ENCODE results near the gene SLC39A9.

The SLC39A9 gene

DNA sequence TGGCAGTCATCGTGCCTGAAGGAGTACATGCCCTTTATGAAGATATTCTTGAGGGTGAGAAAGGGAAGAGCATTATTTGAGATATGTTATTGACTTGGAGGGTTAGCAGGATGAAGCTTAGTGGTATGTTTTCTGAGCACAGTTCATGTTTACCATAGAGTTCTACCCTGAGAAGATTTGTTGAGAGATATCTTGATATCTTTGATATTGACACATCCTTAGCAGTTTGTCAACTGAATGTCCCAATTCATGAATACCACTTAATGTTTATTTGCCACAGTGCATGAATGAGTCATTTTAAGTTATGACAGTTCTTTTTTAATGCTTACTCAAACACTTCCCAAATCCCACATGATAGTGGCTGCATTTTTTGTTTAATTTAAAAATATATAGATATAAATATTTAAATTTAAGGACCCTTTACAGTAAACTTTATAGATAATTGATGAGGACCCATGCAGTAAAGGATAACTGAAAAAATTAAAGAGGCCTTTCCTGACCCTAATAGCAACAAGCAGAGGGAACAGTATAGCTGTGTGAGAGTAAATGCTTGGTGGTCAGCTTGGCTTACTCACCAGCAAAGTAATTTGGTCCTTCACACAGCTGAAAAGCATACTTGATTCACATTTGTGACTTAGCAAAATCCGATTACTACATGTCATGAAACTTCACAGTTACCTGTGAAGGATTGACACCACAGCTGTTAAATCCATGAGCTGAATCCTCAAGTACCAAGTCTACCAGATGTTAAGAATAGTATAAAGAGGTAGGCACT lies 25.8 kb downstream of the SLC39A9 start:
- no peak for DNase-seq (ENCODE audit: low read depth in 2 of 2)

DNA sequence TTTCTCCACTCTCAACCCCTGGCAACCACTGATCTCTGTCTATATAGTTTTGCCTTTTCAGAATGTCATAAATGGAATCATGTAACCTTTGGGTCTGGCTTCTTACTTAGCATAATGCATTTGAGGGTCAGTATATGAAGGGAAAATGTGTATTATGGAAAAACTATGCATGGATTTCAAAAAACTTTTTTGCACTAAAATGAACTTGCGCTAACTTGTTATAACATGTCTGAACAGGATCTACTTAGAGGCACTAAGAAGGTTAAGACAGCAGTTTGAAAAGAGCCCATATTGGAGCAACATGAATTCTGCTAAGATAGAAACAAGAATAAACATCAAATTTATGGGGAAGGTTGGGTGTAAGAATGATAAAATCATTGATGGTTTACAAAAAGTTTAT lies 29.1 kb downstream of the SLC39A9 start:
- DNase-seq (ENCODE audit: low read depth in 2 of 2), result no peak

DNA sequence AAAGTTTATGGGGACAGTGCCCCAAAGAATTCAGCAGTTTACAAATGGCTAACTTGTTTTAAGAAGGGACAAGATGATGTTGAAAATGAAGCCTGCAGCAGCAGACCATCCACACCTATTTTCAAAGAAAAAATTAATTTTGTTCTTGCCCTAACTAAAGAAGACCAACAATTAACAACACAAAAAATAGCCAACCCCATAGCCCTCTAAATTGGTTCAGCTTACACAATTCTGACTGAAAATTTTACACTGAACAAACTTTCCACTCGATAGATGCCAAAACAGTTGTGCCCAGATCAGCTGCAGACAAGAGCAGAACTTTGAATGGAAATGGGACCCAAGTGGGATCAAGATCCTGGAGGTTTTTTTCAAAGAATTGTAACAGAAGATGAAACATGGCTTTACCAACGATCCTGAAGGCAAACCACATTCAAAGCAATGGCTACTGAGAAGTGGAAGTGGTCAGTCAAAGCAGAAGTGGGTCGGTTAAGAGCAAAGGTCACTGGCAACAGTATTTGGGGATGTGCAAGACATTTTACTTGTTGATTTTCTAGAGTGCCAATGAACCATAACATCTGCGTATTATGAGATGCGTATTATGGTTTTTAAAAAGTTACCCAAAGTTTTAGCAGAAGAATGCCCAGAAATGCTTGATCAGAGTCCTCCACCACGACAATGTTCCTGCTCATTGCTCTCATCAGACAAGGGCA lies 30.0 kb downstream of the SLC39A9 start:
- no peak for DNase-seq (ENCODE audit: low read depth in 2 of 2)

DNA sequence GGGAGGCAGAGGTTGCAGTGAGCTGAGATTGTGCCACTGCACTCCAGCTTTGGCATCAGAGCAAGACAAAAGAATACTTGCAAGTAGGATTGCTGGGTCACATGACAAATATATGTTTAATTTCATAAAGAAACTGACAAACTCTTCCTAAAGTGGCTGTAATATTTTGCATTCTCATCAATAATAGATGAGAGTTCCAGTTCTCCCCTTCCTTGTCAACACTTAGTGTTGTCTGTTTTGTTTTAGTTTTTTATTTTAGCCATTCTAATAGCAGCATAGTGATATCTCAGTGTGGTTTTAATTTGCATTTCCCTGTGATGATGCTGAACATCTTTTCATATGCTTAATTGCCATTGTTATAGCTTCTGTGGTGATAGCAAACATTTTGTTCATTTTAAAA lies 31.2 kb downstream of the SLC39A9 start:
- DNase-seq (ENCODE audit: low read depth in 2 of 2), result no peak

DNA sequence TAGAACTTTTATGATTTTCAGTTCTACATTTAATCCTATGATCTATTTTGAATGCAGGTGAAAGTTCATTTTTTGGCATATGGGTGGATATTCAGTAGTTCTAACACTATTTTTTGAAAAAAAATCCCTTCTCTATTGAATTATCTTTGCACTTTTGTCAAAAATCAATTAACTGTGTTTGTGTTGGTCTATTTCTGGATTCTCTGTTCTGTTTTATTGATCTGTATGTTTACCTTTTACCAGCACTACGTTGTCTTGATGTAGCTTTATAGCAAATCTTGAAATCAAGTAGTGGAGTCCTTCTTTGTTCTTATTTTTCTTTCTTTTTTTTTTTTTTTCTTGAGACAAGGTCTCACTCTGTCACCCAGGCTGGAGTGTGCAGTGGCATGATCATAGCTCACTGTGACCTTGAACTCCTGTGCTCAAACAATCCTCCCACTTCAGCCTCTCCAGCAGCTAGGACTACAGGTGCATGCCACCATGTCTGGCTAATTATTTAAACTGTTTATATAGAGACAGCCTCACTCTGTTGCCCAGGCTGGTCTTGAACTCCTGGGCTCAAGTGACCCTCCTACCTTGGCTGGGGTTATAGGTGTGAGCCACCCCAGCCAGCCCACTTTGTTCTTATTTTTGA lies 31.9 kb downstream of the SLC39A9 start:
- no peak for DNase-seq (ENCODE audit: low read depth in 2 of 2)

DNA sequence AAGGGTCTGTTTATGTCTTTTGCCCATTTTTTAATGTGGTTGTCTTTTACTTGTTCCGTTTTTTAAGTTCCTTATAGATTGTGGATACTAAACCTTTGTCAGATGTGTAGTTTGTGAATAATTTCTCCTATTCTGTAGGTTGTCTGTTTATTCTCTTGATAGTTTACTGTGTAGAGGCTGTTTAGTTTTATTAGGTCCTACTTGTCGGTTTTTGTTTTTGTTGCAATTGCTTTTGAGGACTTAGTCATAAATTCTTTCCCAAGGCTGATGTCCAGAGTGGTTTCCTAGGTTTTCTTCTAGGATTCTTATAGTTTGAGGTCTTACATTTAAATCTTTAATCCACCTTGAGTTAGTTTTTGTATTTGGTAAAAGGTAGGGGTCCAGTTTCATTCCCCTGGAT lies 33.9 kb downstream of the SLC39A9 start:
- no peak for DNase-seq (ENCODE audit: low read depth in 2 of 2)

DNA sequence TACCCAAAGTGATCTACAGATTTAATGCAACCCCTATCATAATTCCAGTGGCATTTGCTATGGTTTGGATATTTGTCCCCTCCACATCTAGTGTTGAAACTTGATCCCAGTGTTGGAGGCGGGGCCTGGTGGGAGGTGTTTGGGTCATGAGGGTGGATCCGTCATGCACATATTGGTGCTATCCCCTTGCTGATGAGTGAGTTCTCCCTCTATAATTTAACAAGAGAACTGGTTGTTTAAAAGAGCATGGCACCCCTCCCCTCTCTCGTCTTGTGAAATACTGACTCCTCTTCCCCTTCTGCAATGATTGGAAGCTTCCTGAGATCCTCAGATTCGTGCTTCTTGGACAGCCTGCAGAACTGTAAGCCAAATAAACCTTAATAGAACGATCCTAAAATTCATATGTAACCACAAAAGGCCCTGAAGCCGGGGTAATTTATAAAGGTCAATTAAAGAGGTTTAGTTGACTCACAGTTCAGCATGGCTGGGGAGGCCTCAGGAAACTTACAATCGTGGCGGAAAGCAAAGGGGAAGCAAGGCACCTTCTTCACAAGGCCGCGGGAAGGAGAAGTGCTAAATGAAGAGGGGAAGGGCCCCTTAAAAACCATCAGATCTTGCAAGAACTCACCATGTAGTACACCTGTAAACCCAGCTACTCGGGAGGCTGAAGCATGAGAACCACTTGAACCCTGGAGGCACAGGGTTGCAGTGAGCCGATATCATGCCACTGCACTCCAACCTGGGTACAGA lies 41.2 kb downstream of the SLC39A9 start:
- DNase-seq (ENCODE audit: low read depth in 2 of 2), result no peak

DNA sequence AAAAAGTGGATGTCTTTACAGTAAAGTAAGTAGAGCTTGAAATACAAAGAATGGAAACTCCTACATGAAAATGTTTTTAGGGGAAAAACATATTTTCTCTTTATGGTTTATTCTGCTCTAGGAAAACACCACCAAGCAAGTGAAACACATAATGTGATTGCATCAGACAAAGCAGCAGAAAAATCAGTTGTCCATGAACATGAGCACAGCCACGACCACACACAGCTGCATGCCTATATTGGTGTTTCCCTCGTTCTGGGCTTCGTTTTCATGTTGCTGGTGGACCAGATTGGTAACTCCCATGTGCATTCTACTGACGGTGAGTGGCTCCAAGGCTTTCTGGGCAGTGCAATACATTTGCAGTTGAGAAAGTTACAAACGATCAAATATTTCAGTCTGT lies 43.5 kb downstream of the SLC39A9 start:
- DNase-seq (ENCODE audit: low read depth in 2 of 2), result no peak

DNA sequence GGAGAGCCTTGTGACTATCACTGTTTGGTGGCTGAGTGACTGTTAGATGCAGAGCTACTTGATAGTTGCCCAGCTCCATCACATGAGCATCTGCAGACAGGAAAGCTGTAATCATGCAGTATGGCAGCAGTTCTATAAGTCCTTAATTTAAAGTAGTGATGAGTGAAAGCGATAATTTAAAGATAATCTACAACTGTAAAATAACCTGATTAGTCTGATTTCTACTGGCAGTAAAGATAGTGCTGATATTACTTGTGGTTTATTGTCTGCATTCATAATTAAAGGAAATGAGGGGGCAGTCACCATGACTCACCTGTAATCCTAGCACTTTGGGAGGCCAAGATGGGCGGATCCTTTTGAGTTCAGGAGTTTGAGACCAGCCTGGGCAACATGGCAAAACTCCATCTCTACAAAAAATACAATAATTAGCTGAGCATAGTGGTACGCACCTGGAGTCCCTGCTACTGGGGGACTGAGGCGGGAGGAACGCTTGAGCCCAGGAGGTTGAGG lies 44.9 kb downstream of the SLC39A9 start:
- no peak for DNase-seq (ENCODE audit: low read depth in 2 of 2)

DNA sequence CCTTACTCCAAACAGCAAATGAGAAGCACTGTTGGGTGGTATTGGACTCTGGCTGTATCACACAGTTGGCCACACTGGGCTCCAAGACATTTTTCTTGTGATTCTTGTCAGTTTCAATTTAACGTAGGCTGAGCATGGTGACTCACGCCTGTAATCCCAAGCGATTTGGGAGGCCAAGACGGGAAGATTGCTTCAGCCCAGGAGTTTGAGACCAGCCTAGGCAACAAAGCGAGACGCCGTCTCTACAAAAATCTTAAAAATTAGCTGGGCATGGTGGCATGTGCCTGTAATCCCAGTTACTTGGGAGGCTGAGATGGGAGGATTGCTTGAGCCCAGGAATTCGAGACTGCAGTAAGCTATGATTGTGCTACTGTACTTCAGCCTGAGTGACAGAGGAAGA lies 50.7 kb downstream of the SLC39A9 start:
- no peak for DNase-seq (ENCODE audit: low read depth in 2 of 2)

DNA sequence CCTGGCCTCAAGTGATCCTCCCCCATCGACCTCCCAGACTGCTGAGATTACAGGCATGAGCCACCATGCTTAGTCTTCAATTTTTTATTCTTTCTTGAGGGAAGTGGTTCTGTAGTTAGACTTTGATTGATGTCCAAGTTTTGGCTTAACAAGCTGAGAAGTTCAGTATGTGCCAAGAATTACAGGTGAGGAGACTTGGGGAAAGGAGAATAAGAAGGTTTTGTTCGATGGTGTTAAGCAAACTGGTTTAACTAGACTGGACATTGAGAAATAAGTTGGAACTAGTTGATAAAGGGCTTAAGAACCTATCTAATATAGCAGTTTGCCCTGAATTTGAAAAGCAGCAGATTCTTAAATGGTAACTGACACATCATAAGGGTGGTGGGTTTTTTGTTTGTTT lies 53.4 kb downstream of the SLC39A9 start:
- no peak for DNase-seq (ENCODE audit: low read depth in 2 of 2)

DNA sequence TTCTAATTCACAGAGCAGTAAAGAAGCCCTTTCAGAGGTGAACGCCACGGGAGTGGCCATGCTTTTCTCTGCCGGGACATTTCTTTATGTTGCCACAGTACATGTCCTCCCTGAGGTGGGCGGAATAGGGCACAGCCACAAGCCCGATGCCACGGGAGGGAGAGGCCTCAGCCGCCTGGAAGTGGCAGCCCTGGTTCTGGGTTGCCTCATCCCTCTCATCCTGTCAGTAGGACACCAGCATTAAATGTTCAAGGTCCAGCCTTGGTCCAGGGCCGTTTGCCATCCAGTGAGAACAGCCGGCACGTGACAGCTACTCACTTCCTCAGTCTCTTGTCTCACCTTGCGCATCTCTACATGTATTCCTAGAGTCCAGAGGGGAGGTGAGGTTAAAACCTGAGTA lies 59.9 kb downstream of the SLC39A9 start:
- DNase-seq (ENCODE audit: low read depth in 2 of 2), result no peak

DNA sequence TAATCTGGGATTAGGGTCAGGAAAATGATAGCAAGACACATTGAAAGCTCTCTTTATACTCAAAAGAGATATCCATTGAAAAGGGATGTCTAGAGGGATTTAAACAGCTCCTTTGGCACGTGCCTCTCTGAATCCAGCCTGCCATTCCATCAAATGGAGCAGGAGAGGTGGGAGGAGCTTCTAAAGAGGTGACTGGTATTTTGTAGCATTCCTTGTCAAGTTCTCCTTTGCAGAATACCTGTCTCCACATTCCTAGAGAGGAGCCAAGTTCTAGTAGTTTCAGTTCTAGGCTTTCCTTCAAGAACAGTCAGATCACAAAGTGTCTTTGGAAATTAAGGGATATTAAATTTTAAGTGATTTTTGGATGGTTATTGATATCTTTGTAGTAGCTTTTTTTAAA lies 60.6 kb downstream of the SLC39A9 start:
- no peak for DNase-seq (ENCODE audit: low read depth in 2 of 2)

DNA sequence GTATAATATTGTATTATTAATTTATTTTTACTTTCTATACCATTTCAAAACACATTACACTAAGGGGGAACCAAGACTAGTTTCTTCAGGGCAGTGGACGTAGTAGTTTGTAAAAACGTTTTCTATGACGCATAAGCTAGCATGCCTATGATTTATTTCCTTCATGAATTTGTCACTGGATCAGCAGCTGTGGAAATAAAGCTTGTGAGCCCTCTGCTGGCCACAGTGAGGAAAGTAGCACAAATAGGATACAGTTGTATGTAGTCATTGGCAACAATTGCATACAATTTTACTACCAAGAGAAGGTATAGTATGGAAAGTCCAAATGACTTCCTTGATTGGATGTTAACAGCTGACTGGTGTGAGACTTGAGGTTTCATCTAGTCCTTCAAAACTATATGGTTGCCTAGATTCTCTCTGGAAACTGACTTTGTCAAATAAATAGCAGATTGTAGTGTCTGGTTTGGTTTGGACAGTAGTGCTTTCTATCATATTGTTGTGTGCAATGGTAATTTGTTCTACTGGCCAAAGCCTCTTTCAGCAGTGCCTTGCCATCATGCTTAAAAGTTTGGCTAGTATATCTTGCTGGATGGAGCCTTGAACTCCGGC lies 61.7 kb downstream of the SLC39A9 start:
- DNase-seq (ENCODE audit: low read depth in 2 of 2), result peak; percentile 2 to 15

DNA sequence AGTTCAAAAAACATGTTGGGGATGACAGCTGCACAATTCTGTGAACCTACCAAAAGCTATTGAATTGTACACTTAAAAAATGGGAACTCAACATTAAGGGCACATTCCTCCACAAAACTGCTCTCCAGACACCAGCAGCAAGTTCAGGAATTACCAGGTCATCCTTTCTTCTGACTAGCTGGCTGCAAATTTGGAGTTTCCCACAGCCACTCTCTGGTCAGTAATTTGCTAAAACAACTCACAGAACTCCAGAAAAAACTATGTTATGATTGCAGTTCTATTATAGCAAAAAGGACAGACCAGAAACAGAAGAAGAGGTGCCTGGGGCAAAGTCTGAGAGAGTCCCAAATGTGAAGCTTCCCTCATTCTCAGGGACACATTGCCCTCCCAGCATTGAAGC lies 65.9 kb downstream of the SLC39A9 start:
- DNase-seq (ENCODE audit: low read depth in 2 of 2), result no peak

DNA sequence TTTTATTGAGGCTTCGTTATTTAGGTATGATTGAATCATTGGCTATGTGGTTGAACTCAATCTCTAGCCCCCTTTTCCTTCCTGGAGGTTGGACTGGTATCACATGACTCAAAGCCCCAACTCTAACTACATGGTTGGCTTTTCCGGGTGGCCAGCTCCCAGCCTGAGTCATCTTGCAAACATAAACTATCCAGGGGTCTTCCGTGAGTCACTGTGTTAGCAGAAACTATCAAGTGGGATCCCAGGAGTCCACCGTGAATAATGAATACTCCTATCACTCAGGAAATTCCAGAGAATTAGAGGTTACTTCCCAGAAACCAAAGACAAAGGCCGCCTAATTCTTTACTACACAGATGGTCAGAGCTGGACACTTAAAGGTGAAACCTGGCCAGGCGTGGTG lies 66.3 kb downstream of the SLC39A9 start:
- no peak for DNase-seq (ENCODE audit: low read depth in 2 of 2)

DNA sequence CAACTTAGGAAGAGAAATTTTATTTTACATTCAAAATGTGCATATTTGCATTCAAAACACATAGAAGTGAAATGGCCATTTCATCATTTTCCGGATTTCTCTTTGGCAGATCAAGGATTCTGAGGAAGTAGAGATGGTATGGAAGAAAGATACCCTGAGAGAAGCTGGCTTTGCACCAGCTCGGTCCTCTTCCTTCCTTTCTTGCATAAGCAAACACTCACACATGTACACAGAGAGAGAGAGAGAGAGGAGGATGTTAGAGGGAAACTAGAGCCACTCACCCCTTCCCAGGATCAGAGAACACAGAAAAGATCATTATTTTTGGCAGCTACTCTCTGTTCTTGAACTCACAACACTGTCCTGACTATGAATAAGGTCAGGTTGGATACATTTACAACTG lies 70.5 kb downstream of the SLC39A9 start:
- no peak for DNase-seq (ENCODE audit: low read depth in 2 of 2)

DNA sequence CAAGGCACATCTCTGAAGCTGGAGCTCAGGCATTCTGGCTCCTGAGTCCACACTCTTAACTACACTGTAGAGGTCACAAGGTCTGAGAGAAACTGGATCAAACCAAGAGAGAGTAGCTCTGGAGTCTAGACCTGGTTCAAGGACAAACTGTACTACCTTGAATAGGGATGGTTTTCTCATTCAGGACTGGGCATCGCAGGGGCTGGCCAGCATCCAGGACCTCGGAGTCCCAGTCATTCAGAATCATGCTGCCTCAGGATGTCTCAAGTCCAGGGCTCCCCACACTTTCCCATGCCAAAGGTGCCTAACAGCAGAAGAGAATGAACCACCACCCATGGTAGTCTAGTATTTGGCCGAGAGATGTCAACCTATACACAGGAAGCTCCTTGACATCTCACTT lies 72.9 kb downstream of the SLC39A9 start:
- DNase-seq (ENCODE audit: low read depth in 2 of 2), result no peak

DNA sequence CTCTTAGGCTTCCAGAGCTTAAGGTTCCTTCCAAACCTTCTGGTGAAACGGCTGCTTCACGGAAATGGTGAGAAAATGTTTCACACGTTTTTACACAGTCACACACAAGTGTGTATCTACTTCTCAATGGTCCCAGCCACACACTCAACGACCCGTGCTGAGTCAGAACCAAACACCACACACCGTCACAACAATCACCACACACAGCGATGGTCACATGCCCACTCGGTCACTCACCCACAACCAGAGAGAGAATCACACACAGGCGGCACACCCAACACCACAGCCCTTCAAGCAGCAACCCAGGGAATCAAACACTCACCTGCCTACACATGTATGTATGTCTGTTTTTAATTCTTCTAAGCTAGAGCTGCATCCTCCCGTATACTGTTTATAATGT lies 73.4 kb downstream of the SLC39A9 start:
- DNase-seq (ENCODE audit: low read depth in 2 of 2), result no peak

DNA sequence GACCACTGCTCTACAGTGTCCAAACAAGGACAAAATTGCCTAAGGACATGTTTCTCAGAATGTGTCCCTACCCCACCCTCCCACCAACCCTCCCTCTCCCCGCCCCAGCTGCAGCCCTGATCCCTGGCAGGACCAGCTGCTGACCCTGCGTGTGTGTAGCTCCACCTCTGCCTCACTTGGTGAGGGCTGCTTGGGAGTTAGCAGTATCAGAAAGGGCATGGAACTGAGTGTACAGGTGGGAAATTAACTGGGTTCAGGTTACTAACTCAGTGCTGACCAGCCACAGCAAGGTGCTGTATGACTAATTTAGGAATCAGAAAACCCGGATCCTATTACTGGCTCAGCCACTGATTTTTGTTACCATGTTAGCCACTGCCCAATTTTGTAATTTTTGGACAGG lies 74.8 kb downstream of the SLC39A9 start:
- no peak for DNase-seq (ENCODE audit: low read depth in 2 of 2)

DNA sequence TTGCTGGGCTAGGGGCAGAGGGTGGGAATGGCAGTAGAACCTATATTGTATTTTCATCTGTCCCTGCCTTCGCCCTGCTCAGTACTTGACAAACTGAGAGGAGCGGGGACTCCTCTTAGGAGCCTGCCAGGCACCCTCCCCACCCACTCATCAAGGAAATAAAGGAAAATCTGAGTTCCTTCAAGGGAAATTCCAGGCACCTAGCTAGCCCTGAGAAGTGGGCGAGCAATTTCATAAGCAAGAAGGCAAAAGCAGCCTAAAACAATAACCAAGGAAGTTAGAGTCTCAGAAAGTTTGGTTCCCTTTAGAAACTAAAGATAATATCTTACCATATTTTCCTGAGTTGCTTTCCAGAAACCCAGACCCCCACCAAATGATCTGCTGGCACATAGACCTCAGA lies 75.5 kb downstream of the SLC39A9 start:
- no peak for DNase-seq (ENCODE audit: low read depth in 2 of 2)

All from stimulated activated CD8-positive, alpha-beta memory T cell treated with anti-CD3 and anti-CD28 coated beads, Interleukin-7, amount 100 ng/mL, for 1 hour (primary cell).